ENCODE results near the gene GLP1R.

The GLP1R gene

GRCh38 chr6:39008737-39009136 is 39.8 kb upstream of the GLP1R start:
- H2AFZ ChIP-seq (ENCODE audit: low read length), result no peak overlapping the region
- no peak overlapping the region for H3K9ac ChIP-seq (ENCODE audit: low read depth, low read length, poor library complexity, severe bottlenecking)
- no peak overlapping the region for H3K4me2 ChIP-seq (ENCODE audit: low read depth, low read length, poor library complexity, severe bottlenecking)
- no peak overlapping the region for H3K4me3 ChIP-seq (ENCODE audit: low read length, poor library complexity, severe bottlenecking)
- no peaks in the 10 kb centered on the region for H3K9me2 ChIP-seq (replicated peaks; ENCODE audit: low read depth, low read length)
- TF ChIP-seq EZH2phosphoT487 (IDR thresholded peaks at IDR 0.05; ENCODE audit: borderline replicate concordance), result no peak
- TF ChIP-seq CTCF (conservative IDR thresholded peaks at IDR 0.05; ENCODE audit: low read length), result no peak
- H3K9me3 ChIP-seq (ENCODE audit: insufficient read depth, low read depth, low read length), result no peaks in the 10 kb centered on the region
- no peaks in the 10 kb centered on the region for H3K27me3 ChIP-seq (ENCODE audit: insufficient read depth, low read length, poor library complexity, severe bottlenecking)
- H3K36me3 ChIP-seq (ENCODE audit: insufficient read depth, low read length), result no peaks in the 10 kb centered on the region
- no peaks in the 10 kb centered on the region for H3F3A ChIP-seq (ENCODE audit: low read depth)
- no peaks in the 10 kb centered on the region for H3K79me2 ChIP-seq (ENCODE audit: insufficient read depth, low read length)
- no peaks in the 10 kb centered on the region for H4K20me1 ChIP-seq (ENCODE audit: insufficient read depth, low read length, poor library complexity, severe bottlenecking)
- H3K4me1 ChIP-seq (ENCODE audit: insufficient read depth, low read length, poor library complexity, severe bottlenecking), result no peaks in the 10 kb centered on the region

- Histone ChIP-seq H3K9me3 (ENCODE audit: insufficient read depth, low read depth, low read length) (no peaks in the 10 kb centered on the region), H3K36me3 (ENCODE audit: insufficient read depth, low read length) (no peaks in the 10 kb centered on the region), H3F3A (ENCODE audit: low read depth) (no peaks in the 10 kb centered on the region), H3K79me2 (ENCODE audit: insufficient read depth, low read length) (no peaks in the 10 kb centered on the region), H3K9me2 (replicated peaks; ENCODE audit: low read depth, low read length) (no peaks in the 10 kb centered on the region), H3K4me3 (ENCODE audit: low read length, poor library complexity, severe bottlenecking) (no peak overlapping the region), H3K27me3 (ENCODE audit: insufficient read depth, low read length, poor library complexity, severe bottlenecking) (no peaks in the 10 kb centered on the region), H4K20me1 (ENCODE audit: insufficient read depth, low read length, poor library complexity, severe bottlenecking) (no peaks in the 10 kb centered on the region), H3K9ac (ENCODE audit: low read depth, low read length, poor library complexity, severe bottlenecking) (no peak overlapping the region), H3K4me1 (ENCODE audit: insufficient read depth, low read length, poor library complexity, severe bottlenecking) (no peaks in the 10 kb centered on the region), H2AFZ (ENCODE audit: low read length) (no peak overlapping the region), H3K4me2 (ENCODE audit: low read depth, low read length, poor library complexity, severe bottlenecking) (no peak overlapping the region)
- TF ChIP-seq CTCF (conservative IDR thresholded peaks at IDR 0.05; ENCODE audit: low read length) (no peak), EZH2phosphoT487 (IDR thresholded peaks at IDR 0.05; ENCODE audit: borderline replicate concordance) (no peak)
These were observed 39.1 kb upstream of the GLP1R start for GRCh38 chr6:39009476-39009875.

GRCh38 chr6:39016839-39017546 is 31.6 kb upstream of the GLP1R start:
- Histone ChIP-seq H3F3A (ENCODE audit: low read depth) (no peaks in the 10 kb centered on the region), H3K4me1 (ENCODE audit: insufficient read depth, low read length, poor library complexity, severe bottlenecking) (no peaks in the 10 kb centered on the region), H3K79me2 (ENCODE audit: insufficient read depth, low read length) (no peaks in the 10 kb centered on the region), H3K9me3 (ENCODE audit: insufficient read depth, low read depth, low read length) (no peaks in the 10 kb centered on the region), H3K36me3 (ENCODE audit: insufficient read depth, low read length) (no peaks in the 10 kb centered on the region), H4K20me1 (ENCODE audit: insufficient read depth, low read length, poor library complexity, severe bottlenecking) (no peaks in the 10 kb centered on the region), H3K4me3 (ENCODE audit: low read length, poor library complexity, severe bottlenecking) (no peak overlapping the region), H3K9ac (ENCODE audit: low read depth, low read length, poor library complexity, severe bottlenecking) (no peak overlapping the region), H2AFZ (ENCODE audit: low read length) (no peak overlapping the region), H3K9me2 (replicated peaks; ENCODE audit: low read depth, low read length) (no peaks in the 10 kb centered on the region), H3K27me3 (ENCODE audit: insufficient read depth, low read length, poor library complexity, severe bottlenecking) (no peaks in the 10 kb centered on the region), H3K4me2 (ENCODE audit: low read depth, low read length, poor library complexity, severe bottlenecking) (no peak overlapping the region)
- no peak for TF ChIP-seq CTCF (conservative IDR thresholded peaks at IDR 0.05; ENCODE audit: low read length)
- no peak for TF ChIP-seq EZH2phosphoT487 (IDR thresholded peaks at IDR 0.05; ENCODE audit: borderline replicate concordance)

All from Loucy (cell line).